SW 1271 (cell line): ENCODE results near the gene DHRS1.
A peak's percentile ranks its signal among the peaks of the same experiment; 100 is the strongest.
"Not testable (repeated sequence)": the region's sequence is repeated elsewhere in the genome, so short reads cannot be mapped to it uniquely, and the experiment has no call there.

Experiments
- DNase-seq, 2 experiments: peaks; one replicate each; lab custom pipeline; 2025; lab: John Stamatoyannopoulos, UW

The DHRS1 gene

GRCh38 chr14:24327914-24328313 lies 28.3 kb upstream of the DHRS1 start:
- not testable (repeated sequence) for DNase-seq

DNA sequence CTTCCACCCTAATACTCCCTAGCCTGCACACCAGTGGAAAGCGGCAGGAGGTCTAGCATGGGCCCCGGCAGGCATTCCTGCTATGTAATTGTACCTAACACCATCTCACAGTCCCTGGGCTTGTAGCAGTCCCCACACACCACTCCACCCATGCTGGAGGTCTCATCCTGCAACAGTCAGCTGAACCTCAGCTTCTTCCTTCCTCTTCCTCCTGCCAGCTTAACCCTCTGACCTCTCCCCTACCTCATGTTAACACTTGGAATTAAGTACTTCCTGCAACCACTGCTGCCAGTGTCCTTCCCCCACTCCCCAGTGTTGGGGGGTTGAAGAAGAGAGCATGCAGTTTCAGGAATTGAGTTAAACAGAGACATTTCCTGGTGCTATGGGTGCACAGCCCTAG lies 27.7 kb upstream of the DHRS1 start:
- no peak for DNase-seq

DNA sequence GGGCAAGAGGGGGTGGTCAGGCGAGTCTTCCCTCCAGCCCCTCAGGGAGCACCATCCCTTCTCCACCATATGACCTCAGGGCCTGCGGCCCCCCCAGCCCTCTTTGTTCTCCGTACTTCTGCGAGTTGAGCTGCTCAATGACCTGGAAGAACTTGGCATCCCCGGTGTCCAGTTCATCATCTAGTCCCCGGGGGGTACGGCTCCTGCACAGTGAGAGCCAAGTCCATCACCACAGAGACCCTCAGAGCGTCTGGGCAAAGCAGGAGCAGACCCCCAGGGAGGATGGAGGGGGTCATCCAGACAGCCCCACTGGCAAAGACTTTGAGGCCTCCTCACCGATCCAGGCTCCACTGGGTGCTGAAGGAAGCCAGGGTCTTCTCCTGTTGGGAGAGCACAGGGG lies 26.4 kb upstream of the DHRS1 start:
- no peak for DNase-seq

GRCh38 chr14:24325041-24325530 lies 25.5 kb upstream of the DHRS1 start:
- no peak for DNase-seq

GRCh38 chr14:24324024-24324423 lies 24.4 kb upstream of the DHRS1 start:
- DNase-seq: no peak

- no peak for DNase-seq
These were observed 23.8 kb upstream of the DHRS1 start for GRCh38 chr14:24323341-24323740.

- DNase-seq: no peak
These were observed 23.1 kb upstream of the DHRS1 start for GRCh38 chr14:24322672-24323071.

DNA sequence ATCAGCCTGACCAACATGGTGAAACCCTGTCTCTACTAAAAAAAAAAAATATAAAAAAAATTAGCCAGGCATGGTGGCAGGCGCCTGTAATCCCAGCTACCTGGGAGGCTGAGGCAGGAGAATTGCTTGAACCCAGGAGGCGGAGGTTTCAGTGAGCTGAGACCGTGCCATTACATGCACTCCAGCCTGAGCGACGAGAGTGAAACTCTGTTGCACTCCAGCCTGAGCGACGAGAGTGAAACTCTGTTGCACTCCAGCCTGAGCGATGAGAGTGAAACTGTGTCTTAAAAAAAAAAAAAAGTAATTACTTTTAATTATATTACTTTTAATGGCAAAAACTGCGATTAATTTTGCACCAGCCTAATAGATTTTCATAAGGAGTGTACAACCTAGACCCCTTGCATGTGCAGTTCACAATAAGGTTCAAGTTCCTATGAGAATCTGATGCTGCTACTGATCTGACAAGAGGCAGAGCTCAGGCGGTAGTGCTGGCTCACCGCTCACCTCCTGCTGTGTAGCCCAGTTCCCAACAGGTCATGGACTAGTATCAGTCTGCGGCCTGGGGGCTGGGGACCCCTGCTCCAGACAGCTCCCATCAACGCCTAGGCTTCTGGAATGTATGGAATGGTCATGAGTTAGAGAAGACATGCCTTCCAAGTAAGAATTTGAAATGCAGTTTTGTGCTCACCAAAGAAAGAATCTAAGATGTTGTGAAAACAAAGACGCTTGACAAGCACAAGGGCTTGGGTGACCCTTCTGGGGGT lies 21.8 kb upstream of the DHRS1 start:
- DNase-seq: no peak

DNA sequence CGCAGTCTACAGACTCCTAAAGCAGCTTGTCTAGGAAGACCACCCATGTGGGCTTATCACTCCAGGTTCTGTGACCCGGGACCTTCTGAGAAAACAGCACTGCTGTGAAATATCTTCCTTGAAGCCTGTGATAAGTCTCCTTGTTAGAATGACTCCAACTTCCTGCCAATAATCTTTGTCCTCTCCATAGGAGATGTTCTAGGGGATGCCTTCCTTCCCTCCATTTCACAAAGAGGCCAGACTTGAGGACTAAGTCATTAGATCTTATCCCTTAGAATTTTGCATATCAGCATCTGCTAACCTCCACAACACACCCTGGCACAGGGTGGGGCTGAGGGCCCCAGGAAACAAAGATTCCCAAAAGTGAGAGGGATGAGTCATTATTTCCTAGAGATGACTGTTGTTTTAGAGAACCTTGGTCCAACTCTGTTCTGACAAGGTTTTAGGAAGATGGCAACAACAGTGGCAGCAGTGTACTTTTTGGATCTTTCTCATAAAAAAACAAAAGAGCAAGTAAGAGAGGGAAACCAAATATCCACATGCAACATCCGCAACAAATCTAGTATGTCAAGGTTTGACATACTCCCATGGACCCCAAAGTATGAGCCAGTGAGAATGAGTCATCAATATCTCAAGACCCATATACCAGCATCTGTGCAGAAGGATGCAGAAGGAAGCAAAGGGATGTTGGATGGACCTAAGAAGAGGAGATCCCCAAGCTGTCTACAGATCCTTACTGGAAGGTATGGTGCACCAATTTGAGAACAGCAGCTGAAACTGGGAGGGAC lies 17.8 kb upstream of the DHRS1 start:
- DNase-seq: peak in 1 of 2 experiments; percentile 29

DNA sequence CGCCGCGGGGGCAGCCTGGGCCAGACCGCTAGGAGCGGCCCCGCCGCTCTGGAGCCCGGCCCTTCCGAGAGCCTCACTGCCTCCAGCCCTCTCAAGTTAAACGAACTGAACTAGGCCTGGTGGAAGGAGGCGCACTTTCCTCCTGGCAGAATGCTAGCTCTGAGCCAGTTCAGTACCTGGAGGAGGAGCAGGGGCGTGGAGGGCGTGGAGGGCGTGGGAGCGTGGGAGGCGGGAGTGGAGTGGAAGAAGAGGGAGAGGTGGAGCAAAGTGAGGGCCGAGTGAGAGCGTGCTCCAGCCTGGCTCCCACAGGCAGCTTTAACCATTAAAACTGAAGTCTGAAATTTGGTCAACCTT lies 17.0 kb upstream of the DHRS1 start:
- DNase-seq: no peak

DNA sequence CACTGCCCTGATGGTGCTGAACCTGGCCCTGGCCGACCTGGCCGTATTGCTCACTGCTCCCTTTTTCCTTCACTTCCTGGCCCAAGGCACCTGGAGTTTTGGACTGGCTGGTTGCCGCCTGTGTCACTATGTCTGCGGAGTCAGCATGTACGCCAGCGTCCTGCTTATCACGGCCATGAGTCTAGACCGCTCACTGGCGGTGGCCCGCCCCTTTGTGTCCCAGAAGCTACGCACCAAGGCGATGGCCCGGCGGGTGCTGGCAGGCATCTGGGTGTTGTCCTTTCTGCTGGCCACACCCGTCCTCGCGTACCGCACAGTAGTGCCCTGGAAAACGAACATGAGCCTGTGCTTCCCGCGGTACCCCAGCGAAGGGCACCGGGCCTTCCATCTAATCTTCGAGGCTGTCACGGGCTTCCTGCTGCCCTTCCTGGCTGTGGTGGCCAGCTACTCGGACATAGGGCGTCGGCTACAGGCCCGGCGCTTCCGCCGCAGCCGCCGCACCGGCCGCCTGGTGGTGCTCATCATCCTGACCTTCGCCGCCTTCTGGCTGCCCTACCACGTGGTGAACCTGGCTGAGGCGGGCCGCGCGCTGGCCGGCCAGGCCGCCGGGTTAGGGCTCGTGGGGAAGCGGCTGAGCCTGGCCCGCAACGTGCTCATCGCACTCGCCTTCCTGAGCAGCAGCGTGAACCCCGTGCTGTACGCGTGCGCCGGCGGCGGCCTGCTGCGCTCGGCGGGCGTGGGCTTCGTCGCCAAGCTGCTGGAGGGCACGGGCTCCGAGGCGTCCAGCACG lies 16.4 kb upstream of the DHRS1 start:
- DNase-seq: no peak

- DNase-seq: no peak
These were observed 15.7 kb upstream of the DHRS1 start for GRCh38 chr14:24315243-24315806.

DNA sequence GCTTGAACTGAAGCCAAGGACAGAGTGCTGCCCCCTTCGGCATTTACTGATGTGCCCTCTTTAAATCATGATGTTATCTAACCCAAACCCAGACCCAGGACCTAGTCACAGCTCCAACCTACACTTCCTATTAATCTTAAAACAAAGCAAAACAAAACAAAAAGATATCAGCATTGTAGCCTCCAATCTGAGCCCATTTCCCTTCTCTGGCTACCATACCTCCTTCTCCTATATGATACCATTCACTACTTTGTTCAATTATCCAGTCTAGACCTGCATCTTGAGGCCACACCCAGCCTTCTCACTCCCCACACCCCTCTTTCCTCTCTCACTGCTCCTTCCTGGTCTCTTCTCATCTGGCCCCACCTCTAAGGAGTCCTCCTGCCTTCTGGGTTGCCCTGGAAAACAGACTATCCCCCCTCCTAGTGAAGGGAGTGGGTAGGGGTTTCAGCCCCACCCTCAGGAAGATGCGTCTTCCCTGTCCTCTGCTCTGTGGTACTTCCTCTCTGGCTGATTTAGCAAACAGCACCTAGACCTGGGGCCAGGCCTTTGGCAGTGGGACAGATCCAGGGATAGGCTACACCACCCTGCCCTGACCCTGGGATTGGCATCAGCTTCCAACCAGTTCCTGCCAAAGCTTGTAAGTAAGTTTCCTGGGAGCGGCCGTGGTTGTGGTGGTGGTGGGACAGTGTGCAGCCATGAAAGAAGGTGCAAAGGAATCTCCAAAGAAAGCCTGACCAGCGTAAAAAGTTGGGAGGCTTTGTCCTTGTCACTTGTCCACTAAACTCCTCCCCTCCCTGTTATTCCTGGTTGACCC lies 15.0 kb upstream of the DHRS1 start:
- DNase-seq: no peak

DNA sequence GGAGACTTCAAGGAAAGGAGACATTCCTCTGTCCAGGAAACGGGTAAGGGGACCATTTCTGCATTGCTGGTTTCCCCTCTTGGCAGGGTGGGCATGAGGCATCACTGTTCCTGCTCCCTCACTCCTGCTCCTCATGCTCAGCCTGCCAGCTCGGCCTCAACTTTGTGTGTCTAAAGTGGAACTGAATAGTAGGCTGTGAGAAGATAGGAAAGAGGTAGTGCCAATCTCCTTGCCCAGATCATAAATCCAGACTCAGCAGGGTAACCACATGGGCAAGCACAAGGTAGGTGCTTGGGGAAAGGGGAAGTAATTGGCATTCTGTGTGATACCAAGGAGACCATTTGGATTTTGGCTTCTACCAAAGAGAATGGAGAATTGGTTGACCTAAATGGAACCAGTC lies 14.3 kb upstream of the DHRS1 start:
- DNase-seq: no peak

DNA sequence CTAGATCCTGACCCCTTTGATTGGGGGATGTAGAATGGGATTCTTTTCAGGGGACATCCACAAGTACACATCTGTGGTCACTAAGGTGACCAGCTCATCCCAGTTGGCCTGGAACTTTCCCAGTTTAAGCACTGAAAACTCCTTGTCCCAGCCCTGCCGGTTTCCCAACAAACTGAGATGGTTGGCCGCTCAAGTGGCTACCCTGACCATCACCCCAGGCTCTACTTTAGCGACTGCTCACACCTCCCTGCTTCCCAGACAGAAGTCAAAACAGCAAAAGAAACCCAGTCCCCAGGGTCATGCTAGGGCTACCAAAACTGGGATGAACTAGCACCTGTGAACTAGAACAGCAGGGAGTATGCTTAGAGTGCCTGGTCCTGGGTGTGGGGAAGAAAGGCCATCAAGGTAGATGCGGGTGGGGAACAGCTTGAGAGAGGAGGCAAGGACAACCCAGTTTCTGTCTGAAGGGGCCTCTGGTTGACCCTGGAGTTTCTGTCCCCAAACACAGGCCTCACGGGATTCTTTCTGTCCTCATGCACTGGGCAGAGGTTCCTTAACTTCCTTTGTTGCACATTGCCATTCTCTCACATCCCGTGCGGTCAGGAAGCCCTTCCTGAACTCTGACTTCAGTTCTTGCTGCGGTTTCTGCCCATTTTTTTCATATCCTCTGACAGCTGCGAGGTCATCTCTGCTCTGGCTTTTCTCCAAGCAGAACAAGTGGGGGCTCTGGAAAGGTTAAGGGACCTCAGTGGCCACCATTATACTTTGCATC lies 13.3 kb upstream of the DHRS1 start:
- no peak for DNase-seq

GRCh38 chr14:24311837-24312615 lies 12.4 kb upstream of the DHRS1 start:
- DNase-seq: no peak

GRCh38 chr14:24310646-24311604 lies 11.3 kb upstream of the DHRS1 start, which contains the start of gene LTB4R:
LTB4R (plus strand) TSS chr14:24311502; CDS start chr14:24315652, 4,150 bp downstream.
- no peak for DNase-seq

DNA sequence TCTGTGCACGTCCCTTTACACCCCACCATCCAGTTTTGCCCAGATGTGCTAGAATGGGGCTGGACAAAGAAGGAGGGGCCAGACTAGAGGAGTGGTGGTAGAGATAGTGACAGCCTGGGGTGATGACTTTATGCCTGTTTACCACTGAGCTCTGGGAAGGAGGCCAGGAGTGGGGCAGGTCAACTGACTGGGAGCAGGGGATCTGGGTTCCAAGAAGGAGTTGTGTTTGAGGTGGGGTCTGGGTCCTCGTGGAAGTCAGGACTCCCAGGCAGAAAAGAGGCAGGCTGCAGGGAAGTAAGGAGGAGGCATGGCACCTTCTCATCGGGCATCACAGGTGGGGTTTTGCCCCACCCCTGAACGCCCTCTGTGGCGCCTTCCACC lies 10.7 kb upstream of the DHRS1 start:
- no peak for DNase-seq
